ENCODE results near the gene SPATA6L.

Gene SPATA6L

DNA sequence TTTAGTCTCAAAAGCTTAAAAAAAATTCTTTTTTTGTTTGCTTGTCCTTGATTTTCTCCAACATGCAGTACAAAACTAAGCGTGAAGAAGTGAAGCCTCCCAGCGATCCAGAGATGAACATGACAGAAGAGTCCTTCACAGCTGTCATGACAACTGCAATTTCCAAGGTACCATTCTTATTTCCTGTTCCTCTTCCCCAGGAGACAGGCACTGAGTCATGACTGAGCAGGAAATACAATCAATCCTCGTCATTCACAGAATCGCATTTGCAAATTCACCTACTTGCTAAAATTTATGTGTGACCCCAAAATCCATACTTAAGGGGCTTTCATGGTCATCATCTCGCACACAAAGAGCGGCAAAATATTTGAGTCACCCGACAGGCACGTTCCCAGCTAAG lies 98.7 kb downstream of the SPATA6L start:
- no peaks in the 10 kb centered on the region for H3K36me3 ChIP-seq (ENCODE audit: low read length)
- H3K4me2 ChIP-seq (ENCODE audit: low read depth, low read length, poor library complexity, severe bottlenecking) = no peak overlapping the region
- H3K27me3 ChIP-seq (ENCODE audit: low read length) = no peaks in the 10 kb centered on the region
- H3K9me2 ChIP-seq (replicated peaks; ENCODE audit: insufficient read depth, low read length) = no peaks in the 10 kb centered on the region
- H3K79me2 ChIP-seq (ENCODE audit: insufficient read depth, low read length) = no peaks in the 10 kb centered on the region
- no peak overlapping the region for H3K4me3 ChIP-seq (ENCODE audit: insufficient read depth, low read length, poor library complexity, severe bottlenecking)
- no peaks in the 10 kb centered on the region for H3F3A ChIP-seq (ENCODE audit: insufficient read depth)
- H3K9ac ChIP-seq (ENCODE audit: low read length) = no peak overlapping the region
- no peak overlapping the region for H2AFZ ChIP-seq (ENCODE audit: low read depth, low read length, severe bottlenecking)
- no peak overlapping the region for H3K27ac ChIP-seq (ENCODE audit: low read depth, low read length)
- H4K20me1 ChIP-seq (ENCODE audit: low read depth, low read length) = no peaks in the 10 kb centered on the region
- TF ChIP-seq, protein P1, sequence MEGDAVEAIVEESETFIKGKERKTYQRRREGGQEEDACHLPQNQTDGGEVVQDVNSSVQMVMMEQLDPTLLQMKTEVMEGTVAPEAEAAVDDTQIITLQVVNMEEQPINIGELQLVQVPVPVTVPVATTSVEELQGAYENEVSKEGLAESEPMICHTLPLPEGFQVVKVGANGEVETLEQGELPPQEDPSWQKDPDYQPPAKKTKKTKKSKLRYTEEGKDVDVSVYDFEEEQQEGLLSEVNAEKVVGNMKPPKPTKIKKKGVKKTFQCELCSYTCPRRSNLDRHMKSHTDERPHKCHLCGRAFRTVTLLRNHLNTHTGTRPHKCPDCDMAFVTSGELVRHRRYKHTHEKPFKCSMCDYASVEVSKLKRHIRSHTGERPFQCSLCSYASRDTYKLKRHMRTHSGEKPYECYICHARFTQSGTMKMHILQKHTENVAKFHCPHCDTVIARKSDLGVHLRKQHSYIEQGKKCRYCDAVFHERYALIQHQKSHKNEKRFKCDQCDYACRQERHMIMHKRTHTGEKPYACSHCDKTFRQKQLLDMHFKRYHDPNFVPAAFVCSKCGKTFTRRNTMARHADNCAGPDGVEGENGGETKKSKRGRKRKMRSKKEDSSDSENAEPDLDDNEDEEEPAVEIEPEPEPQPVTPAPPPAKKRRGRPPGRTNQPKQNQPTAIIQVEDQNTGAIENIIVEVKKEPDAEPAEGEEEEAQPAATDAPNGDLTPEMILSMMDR (IDR thresholded peaks at IDR 0.05; ENCODE audit: insufficient read depth, low read length, poor library complexity, severe bottlenecking) = no peak
- no peak for TF ChIP-seq EZH2phosphoT487 (conservative IDR thresholded peaks at IDR 0.05; ENCODE audit: low read length)
- H3K9me3 ChIP-seq (ENCODE audit: insufficient read depth, low read length) = no peaks in the 10 kb centered on the region

DNA sequence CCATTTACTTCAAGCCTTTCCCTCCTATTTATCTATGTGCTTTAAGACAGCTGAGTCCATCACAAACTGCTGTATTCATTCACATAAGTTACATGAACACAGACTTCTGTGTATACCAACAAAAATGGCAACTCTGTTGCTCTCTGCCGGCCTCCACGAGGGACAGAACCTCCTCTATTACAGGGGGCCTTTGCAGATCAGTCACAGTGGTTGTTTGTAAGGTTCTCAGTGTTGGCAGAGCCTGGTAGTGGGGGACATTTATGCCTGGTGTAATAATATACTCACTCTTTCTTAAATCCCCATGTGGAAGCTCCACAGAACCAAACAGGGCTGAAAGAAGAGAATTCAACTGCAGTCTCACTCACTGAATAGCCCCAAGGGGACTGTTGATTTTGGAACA lies 99.5 kb downstream of the SPATA6L start:
- H4K20me1 ChIP-seq (ENCODE audit: low read depth, low read length) = no peaks in the 10 kb centered on the region
- no peak overlapping the region for H3K9ac ChIP-seq (ENCODE audit: low read length)
- H3K4me2 ChIP-seq (ENCODE audit: low read depth, low read length, poor library complexity, severe bottlenecking) = no peak overlapping the region
- no peaks in the 10 kb centered on the region for H3K9me2 ChIP-seq (replicated peaks; ENCODE audit: insufficient read depth, low read length)
- H3K36me3 ChIP-seq (ENCODE audit: low read length) = no peaks in the 10 kb centered on the region
- no peak overlapping the region for H3K27ac ChIP-seq (ENCODE audit: low read depth, low read length)
- H3F3A ChIP-seq (ENCODE audit: insufficient read depth) = no peaks in the 10 kb centered on the region
- no peak for TF ChIP-seq EZH2phosphoT487 (conservative IDR thresholded peaks at IDR 0.05; ENCODE audit: low read length)
- TF ChIP-seq, protein P1 (IDR thresholded peaks at IDR 0.05; ENCODE audit: insufficient read depth, low read length, poor library complexity, severe bottlenecking) = no peak
- H3K4me3 ChIP-seq (ENCODE audit: insufficient read depth, low read length, poor library complexity, severe bottlenecking) = no peak overlapping the region
- no peaks in the 10 kb centered on the region for H3K27me3 ChIP-seq (ENCODE audit: low read length)
- H3K9me3 ChIP-seq (ENCODE audit: insufficient read depth, low read length) = no peaks in the 10 kb centered on the region
- H3K79me2 ChIP-seq (ENCODE audit: insufficient read depth, low read length) = no peaks in the 10 kb centered on the region
- H2AFZ ChIP-seq (ENCODE audit: low read depth, low read length, severe bottlenecking) = no peak overlapping the region

DNA sequence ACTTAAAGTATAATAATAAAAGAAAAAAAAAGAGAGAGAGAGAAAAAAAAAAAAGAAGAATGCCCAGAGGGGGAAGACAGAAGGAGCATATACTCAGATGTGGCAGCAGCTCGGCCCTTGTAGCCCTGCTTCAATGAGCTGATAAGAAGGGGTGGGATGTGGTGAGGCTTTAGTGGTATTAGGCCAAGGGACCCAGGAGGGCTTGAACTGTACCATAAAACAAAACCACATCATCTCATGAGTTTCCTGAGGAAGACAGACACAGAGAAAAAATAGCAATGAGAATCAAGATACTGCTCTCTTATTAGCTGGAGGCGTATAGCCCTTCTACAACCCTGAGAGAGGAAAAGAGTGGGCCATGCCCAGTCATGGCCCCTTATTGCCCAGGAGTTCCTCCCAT lies 103.2 kb downstream of the SPATA6L start:
- Histone ChIP-seq H2AFZ (ENCODE audit: low read depth, low read length, severe bottlenecking) (no peak overlapping the region), H3K27ac (ENCODE audit: low read depth, low read length) (no peak overlapping the region), H3K4me3 (ENCODE audit: insufficient read depth, low read length, poor library complexity, severe bottlenecking) (no peak overlapping the region), H4K20me1 (ENCODE audit: low read depth, low read length) (no peaks in the 10 kb centered on the region), H3K9me2 (replicated peaks; ENCODE audit: insufficient read depth, low read length) (no peaks in the 10 kb centered on the region), H3K79me2 (ENCODE audit: insufficient read depth, low read length) (no peaks in the 10 kb centered on the region), H3F3A (ENCODE audit: insufficient read depth) (no peaks in the 10 kb centered on the region), H3K4me2 (ENCODE audit: low read depth, low read length, poor library complexity, severe bottlenecking) (no peak overlapping the region), H3K27me3 (ENCODE audit: low read length) (no peaks in the 10 kb centered on the region), H3K36me3 (ENCODE audit: low read length) (no peaks in the 10 kb centered on the region), H3K9me3 (ENCODE audit: insufficient read depth, low read length) (no peaks in the 10 kb centered on the region), H3K9ac (ENCODE audit: low read length) (no peak overlapping the region)
- TF ChIP-seq EZH2phosphoT487 (conservative IDR thresholded peaks at IDR 0.05; ENCODE audit: low read length) = no peak
- TF ChIP-seq, protein P1 (IDR thresholded peaks at IDR 0.05; ENCODE audit: insufficient read depth, low read length, poor library complexity, severe bottlenecking) = no peak

Measured in SU-DHL-6 (cell line).